Measurements from ENCODE around the gene PADI1. TPM values are rescaled to one million over a fixed set of nuclear protein-coding genes. Genes with fewer than 3 reads are reported as not detected.

The PADI1 gene
- total and polyA plus RNA-seq, 7 donors: not detected

DNA sequence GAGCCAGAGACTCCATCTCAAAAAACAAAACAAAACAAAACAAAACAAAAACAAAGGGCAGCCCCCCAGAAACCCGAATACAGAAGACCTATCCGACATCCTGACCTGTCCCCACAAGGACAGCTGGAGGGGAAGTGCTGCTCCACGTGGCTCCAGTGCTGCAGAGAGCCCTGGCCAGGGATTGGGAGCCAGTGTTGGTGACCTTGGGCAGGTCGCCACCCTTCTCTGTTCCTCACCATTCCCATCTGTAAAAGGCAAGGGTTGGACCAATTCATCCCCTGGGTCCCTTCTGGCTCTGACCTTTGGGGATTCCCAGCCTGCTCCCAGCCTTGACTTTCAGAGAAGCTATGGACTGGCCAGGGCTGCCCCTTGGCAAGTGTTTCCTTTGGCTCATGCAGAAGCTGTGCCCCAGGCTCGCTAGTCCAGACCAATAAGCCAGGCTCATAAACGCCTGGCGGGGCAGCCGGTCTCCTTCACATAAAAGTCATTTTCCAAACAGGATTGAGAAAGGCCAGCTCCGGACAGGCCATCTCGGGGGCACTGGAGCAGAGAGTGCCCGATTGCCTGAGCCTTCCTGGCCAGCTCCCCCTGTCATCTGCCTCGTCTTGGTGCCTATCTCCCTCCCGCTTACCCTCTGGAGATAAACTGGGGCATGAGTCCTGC, 20.0 kb upstream of the PADI1 start:
- Histone ChIP-seq H3K27me3 (ENCODE audit: insufficient read depth in 3 of 3, low read length in 2 of 3) (peaks cover 0 to 30% (median 0%) of the 10 kb centered on the region in 3 donors), H3K27ac (no peak overlapping the region), H3K36me3 (ENCODE audit: insufficient read depth in 1 of 2, low read depth in 1 of 2) (no peaks in the 10 kb centered on the region), H3K4me1 (no peaks in the 10 kb centered on the region), H3K9me3 (no peaks in the 10 kb centered on the region), H3K4me3 (no peak overlapping the region)
- TF ChIP-seq CTCF (IDR thresholded peaks at IDR 0.05): no peak
- no peak for DNase-seq
- 38 to 50% (median 45%) methylated on average over 13 of the region's 13 CpGs for WGBS, 3 donors
- no peak for ATAC-seq
- intact Hi-C loops (cut with DNase I): no loop called here

- intact Hi-C loops (cut with DNase I): no loop called here
These were observed 19.5 kb upstream of the PADI1 start for GRCh38 chr1:17185485-17185860.

GRCh38 chr1:17186216-17186909, 18.6 kb upstream of the PADI1 start:
- Histone ChIP-seq H3K4me1 (no peaks in the 10 kb centered on the region), H3K36me3 (ENCODE audit: insufficient read depth in 1 of 2, low read depth in 1 of 2) (no peaks in the 10 kb centered on the region), H3K4me3 (no peak overlapping the region), H3K9me3 (no peaks in the 10 kb centered on the region), H3K27ac (no peak overlapping the region), H3K27me3 (ENCODE audit: insufficient read depth in 3 of 3, low read length in 2 of 3) (peaks cover 0 to 28% (median 0%) of the 10 kb centered on the region in 3 donors)
- no peak for TF ChIP-seq CTCF (IDR thresholded peaks at IDR 0.05)
- 52 to 63% (median 56%) methylated on average over 8 to 9 of the region's 9 CpGs for WGBS, 3 donors
- intact Hi-C loops (cut with DNase I): no loop called here
- ATAC-seq: no peak
- no peak for DNase-seq

More at GRCh38 chr1:17185485-17185860, 19.5 kb upstream of the PADI1 start:
- Histone ChIP-seq H3K36me3 (ENCODE audit: insufficient read depth in 1 of 2, low read depth in 1 of 2) (no peaks in the 10 kb centered on the region), H3K4me1 (no peaks in the 10 kb centered on the region), H3K27ac (no peak overlapping the region), H3K27me3 (ENCODE audit: insufficient read depth in 3 of 3, low read length in 2 of 3) (peaks cover 0 to 30% (median 0%) of the 10 kb centered on the region in 3 donors), H3K9me3 (no peaks in the 10 kb centered on the region), H3K4me3 (no peak overlapping the region)
- WGBS, 3 donors: 80 to 87% (median 81%) methylated on average over 3 of the region's 3 CpGs
- ATAC-seq (no peak), DNase-seq (no peak)
- no peak for TF ChIP-seq CTCF (IDR thresholded peaks at IDR 0.05)

DNA sequence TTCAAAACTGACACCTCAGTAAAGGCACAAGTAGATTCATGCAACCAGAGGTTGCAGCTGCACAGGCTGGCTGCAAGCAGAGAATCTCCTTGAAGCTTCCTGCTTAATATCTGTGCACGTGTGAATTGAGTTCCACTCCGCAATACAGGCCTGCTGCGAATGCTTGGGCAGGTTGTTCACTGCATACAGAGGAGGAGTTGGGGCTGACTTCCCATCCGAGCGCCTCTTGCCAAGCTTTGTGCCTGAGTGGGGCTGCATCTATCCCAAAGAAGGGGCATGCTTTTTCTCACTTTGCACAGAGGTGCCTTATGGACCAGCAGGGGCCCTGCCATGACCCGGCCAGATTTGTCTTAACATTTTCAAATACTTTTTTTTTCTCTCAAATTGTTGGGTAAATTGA, 17.9 kb upstream of the PADI1 start:
- no peak overlapping the region for H3K27ac ChIP-seq
- H3K4me3 ChIP-seq: no peak overlapping the region
- WGBS, 3 donors: 66 to 69% (median 67%) methylated on average over 6 of the region's 6 CpGs
- H3K4me1 ChIP-seq: no peaks in the 10 kb centered on the region
- no peaks in the 10 kb centered on the region for H3K36me3 ChIP-seq (ENCODE audit: insufficient read depth in 1 of 2, low read depth in 1 of 2)
- ATAC-seq (no peak), DNase-seq (no peak)
- no peak for TF ChIP-seq CTCF (IDR thresholded peaks at IDR 0.05)
- intact Hi-C loops (cut with DNase I): no loop called here
- peaks cover 0 to 24% (median 0%) of the 10 kb centered on the region in 3 donors for H3K27me3 ChIP-seq (ENCODE audit: insufficient read depth in 3 of 3, low read length in 2 of 3)
- no peaks in the 10 kb centered on the region for H3K9me3 ChIP-seq
